Measurements from ENCODE around the gene TOMM20.

The TOMM20 gene

GRCh38 chr1:235142991-235143390 lies 14.4 kb upstream of the TOMM20 start:
- H3K9me3 Mint-ChIP-seq: no peaks in the 10 kb centered on the region
- H3K27ac Mint-ChIP-seq: no peak overlapping the region
- H3K27me3 Mint-ChIP-seq (ENCODE audit: low read depth): no peaks in the 10 kb centered on the region
- peaks cover 75% of the 10 kb centered on the region for H3K36me3 Mint-ChIP-seq (ENCODE audit: low read depth)
- H3K4me3 Mint-ChIP-seq: no peak overlapping the region
- TF ChIP-seq CTCF (IDR thresholded peaks at IDR 0.05; ENCODE audit: unreplicated experiment in 3 of 3): no peak
- peaks cover 17% of the 10 kb centered on the region for H3K4me1 Mint-ChIP-seq

GRCh38 chr1:235139315-235139714 lies 10.7 kb upstream of the TOMM20 start:
- H3K9me3 Mint-ChIP-seq: no peaks in the 10 kb centered on the region
- peak overlapping the region; percentile 20 to 84 (median 77) for H3K27ac Mint-ChIP-seq
- H3K27me3 Mint-ChIP-seq (ENCODE audit: low read depth): no peaks in the 10 kb centered on the region
- peaks cover 26% of the 10 kb centered on the region for H3K4me1 Mint-ChIP-seq
- H3K36me3 Mint-ChIP-seq (ENCODE audit: low read depth): peaks cover 82% of the 10 kb centered on the region
- no peak overlapping the region for H3K4me3 Mint-ChIP-seq
- no peak for TF ChIP-seq CTCF (IDR thresholded peaks at IDR 0.05; ENCODE audit: unreplicated experiment in 3 of 3)

- Mint-ChIP-seq H3K9me3 (no peaks in the 10 kb centered on the region), H3K27me3 (ENCODE audit: low read depth) (no peaks in the 10 kb centered on the region), H3K4me1 (peaks cover 26% of the 10 kb centered on the region), H3K4me3 (no peak overlapping the region), H3K36me3 (ENCODE audit: low read depth) (peaks cover 81% of the 10 kb centered on the region), H3K27ac (peak overlapping the region; percentile 59 to 84 (median 77))
- TF ChIP-seq CTCF (IDR thresholded peaks at IDR 0.05; ENCODE audit: unreplicated experiment in 3 of 3): no peak
These were observed 10.2 kb upstream of the TOMM20 start for GRCh38 chr1:235138821-235139220.

- Mint-ChIP-seq H3K27ac (no peak overlapping the region), H3K9me3 (no peaks in the 10 kb centered on the region), H3K4me3 (no peak overlapping the region), H3K36me3 (ENCODE audit: low read depth) (peaks cover 79% of the 10 kb centered on the region), H3K4me1 (peaks cover 26% of the 10 kb centered on the region), H3K27me3 (ENCODE audit: low read depth) (no peaks in the 10 kb centered on the region)
- no peak for TF ChIP-seq CTCF (IDR thresholded peaks at IDR 0.05; ENCODE audit: unreplicated experiment in 3 of 3)
These were observed 7.5 kb upstream of the TOMM20 start for GRCh38 chr1:235136111-235136510.

- peaks cover 70% of the 10 kb centered on the region for H3K36me3 Mint-ChIP-seq (ENCODE audit: low read depth)
- peaks cover 20% of the 10 kb centered on the region for H3K4me1 Mint-ChIP-seq
- H3K27ac Mint-ChIP-seq: no peak overlapping the region
- H3K9me3 Mint-ChIP-seq: no peaks in the 10 kb centered on the region
- no peaks in the 10 kb centered on the region for H3K27me3 Mint-ChIP-seq (ENCODE audit: low read depth)
- no peak overlapping the region for H3K4me3 Mint-ChIP-seq
- TF ChIP-seq CTCF (IDR thresholded peaks at IDR 0.05; ENCODE audit: unreplicated experiment in 3 of 3): no peak
These were observed 5.5 kb upstream of the TOMM20 start for GRCh38 chr1:235134171-235134570.

GRCh38 chr1:235133086-235133485 lies 4.4 kb upstream of the TOMM20 start:
- Mint-ChIP-seq H3K27me3 (ENCODE audit: low read depth) (no peaks in the 10 kb centered on the region), H3K4me3 (no peak overlapping the region), H3K4me1 (peaks cover 16% of the 10 kb centered on the region), H3K36me3 (ENCODE audit: low read depth) (peaks cover 60% of the 10 kb centered on the region), H3K9me3 (no peaks in the 10 kb centered on the region), H3K27ac (no peak overlapping the region)
- TF ChIP-seq CTCF (IDR thresholded peaks at IDR 0.05; ENCODE audit: unreplicated experiment in 3 of 3): no peak
